Calu3 (cell line): ENCODE results near the gene GLCE. TPM values are rescaled to one million over a fixed set of nuclear protein-coding genes. Genes with fewer than 3 reads are reported as not detected.

Experiments used
- BruUV-seq: library from RNA; stranded (reverse); fragments of 400-500 nt; replicated peaks from 2 replicates; lab custom pipeline; 2021; lab: Mats Ljungman, UMichigan
- CTCF ChIA-PET: fragments of 300-600 bp; sonication (Branson Sonifier 250); formaldehyde crosslinking; loops from one replicate; lab custom pipeline; 2022; ENCODE audit warnings: antibody characterized with exemption; lab: Charles Lee
- DNase-seq: peaks from one replicate; pipeline ENCODE4 v3.0.0; 2022
- H3K27ac Mint-ChIP-seq: one replicate; pipeline ENCODE4 v1.8.0; 2022; ENCODE audit warnings: mixed read lengths; ENCODE audit not compliant: unreplicated experiment
- H3K27me3 Mint-ChIP-seq: one replicate; pipeline ENCODE4 v1.8.0; 2022; ENCODE audit warnings: mixed read lengths; ENCODE audit not compliant: unreplicated experiment
- H3K36me3 Mint-ChIP-seq: one replicate; pipeline ENCODE4 v1.8.0; 2022; ENCODE audit warnings: mild to moderate bottlenecking, moderate library complexity, mixed read lengths; ENCODE audit not compliant: insufficient read depth, unreplicated experiment
- H3K4me1 Mint-ChIP-seq: one replicate; pipeline ENCODE4 v1.8.0; 2022; ENCODE audit warnings: mild to moderate bottlenecking, low read depth, mixed read lengths; ENCODE audit not compliant: unreplicated experiment
- H3K4me3 Mint-ChIP-seq: one replicate; pipeline ENCODE4 v1.8.0; 2022; ENCODE audit warnings: mild to moderate bottlenecking, low read depth, moderate library complexity, mixed read lengths; ENCODE audit not compliant: unreplicated experiment
- H3K9me3 Mint-ChIP-seq: one replicate; pipeline ENCODE4 v1.8.0; 2022; ENCODE audit warnings: low read depth, mixed read lengths; ENCODE audit not compliant: unreplicated experiment
- intact Hi-C: fragments of 100-400 bp; cut with micrococcal nuclease; formaldehyde crosslinking; loops from one replicate; pipeline ENCODE4 v1.10.0; 2022; ENCODE audit not compliant: unreplicated experiment
- total RNA-seq: library from RNA; stranded (reverse); gene quantifications from 2 replicates; pipeline ENCODE4 v1.2.3, GENCODE V29; 2022
- TF ChIP-seq, protein P1 (sequence below): fragments of 200-600 bp; IDR thresholded peaks from one replicate; pipeline ENCODE4 v1.8.0; 2022; ENCODE audit warnings: antibody characterized with exemption; ENCODE audit not compliant: unreplicated experiment

GLCE gene
- total RNA-seq, 1 experiment from 2014 or later, result 22.4 TPM

DNA sequence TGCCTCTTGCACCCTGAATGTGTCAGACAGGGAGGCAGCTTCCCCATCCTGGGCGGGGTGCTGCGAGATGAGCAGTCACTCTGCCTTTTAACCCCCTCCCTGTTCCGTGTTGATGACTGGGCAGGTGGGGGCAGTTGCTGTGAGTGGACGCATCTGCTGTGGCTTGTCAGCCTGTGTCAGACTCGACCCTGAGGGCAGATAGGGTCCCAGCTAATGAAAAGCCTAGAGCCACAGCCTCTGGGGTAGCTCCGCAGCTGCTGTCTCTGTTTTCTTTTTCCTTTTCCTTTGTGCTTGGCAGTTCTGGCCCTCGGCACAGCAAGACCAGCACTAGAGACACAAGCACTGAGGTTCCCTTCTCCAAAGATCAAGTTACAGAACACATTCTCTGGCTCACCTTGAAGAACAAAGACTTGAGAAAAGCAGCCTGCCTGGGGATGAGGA lies 43.0 kb upstream of the GLCE start:
- CTCF ChIA-PET, result interaction anchor here (0.5 kb wide), 1 partner anchor 33 kb away, joined by 4 read pairs; no protein-coding TSS in a partner anchor
- H3K9me3 Mint-ChIP-seq, result no peaks in the 10 kb centered on the region
- H3K36me3 Mint-ChIP-seq, result no peaks in the 10 kb centered on the region
- intact Hi-C loops, result no loop called here
- no peak for DNase-seq
- H3K27ac Mint-ChIP-seq, result no peak overlapping the region
- H3K4me1 Mint-ChIP-seq, result peaks cover 8% of the 10 kb centered on the region
- H3K27me3 Mint-ChIP-seq, result peaks cover 98% of the 10 kb centered on the region
- no TSS peak for BruUV-seq
- H3K4me3 Mint-ChIP-seq, result no peak overlapping the region
- TF ChIP-seq, protein P1, sequence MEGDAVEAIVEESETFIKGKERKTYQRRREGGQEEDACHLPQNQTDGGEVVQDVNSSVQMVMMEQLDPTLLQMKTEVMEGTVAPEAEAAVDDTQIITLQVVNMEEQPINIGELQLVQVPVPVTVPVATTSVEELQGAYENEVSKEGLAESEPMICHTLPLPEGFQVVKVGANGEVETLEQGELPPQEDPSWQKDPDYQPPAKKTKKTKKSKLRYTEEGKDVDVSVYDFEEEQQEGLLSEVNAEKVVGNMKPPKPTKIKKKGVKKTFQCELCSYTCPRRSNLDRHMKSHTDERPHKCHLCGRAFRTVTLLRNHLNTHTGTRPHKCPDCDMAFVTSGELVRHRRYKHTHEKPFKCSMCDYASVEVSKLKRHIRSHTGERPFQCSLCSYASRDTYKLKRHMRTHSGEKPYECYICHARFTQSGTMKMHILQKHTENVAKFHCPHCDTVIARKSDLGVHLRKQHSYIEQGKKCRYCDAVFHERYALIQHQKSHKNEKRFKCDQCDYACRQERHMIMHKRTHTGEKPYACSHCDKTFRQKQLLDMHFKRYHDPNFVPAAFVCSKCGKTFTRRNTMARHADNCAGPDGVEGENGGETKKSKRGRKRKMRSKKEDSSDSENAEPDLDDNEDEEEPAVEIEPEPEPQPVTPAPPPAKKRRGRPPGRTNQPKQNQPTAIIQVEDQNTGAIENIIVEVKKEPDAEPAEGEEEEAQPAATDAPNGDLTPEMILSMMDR, result no peak

DNA sequence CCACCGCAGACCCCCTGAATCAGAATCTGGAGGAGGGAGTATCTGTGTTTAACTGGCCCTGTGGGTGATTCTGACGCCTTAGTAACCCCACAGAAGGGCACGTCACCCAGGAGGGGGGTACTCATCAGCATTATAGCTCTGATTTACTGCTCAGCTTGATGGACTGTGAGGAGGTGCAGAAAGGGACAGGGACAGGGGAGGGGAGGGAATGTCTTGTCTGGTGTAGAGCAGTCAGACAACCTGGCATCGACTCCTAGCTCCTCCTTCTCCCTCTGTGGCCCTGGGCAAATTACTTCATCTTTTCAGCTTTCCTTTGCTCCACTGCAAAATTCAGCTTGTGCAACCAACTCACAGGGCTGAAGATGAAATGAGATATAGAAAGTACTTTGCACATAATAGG lies 42.3 kb upstream of the GLCE start:
- peaks cover 93% of the 10 kb centered on the region for H3K27me3 Mint-ChIP-seq
- CTCF ChIA-PET, result interaction anchor here (0.5 to 1.5 kb wide), 2 partner anchors 11 to 112 kb away, joined by 3 to 5 read pairs; no protein-coding TSS in a partner anchor
- H3K4me1 Mint-ChIP-seq, result peaks cover 8% of the 10 kb centered on the region
- no TSS peak for BruUV-seq
- no peaks in the 10 kb centered on the region for H3K9me3 Mint-ChIP-seq
- H3K27ac Mint-ChIP-seq, result no peak overlapping the region
- intact Hi-C loops, result no loop called here
- no peak overlapping the region for H3K4me3 Mint-ChIP-seq
- no peaks in the 10 kb centered on the region for H3K36me3 Mint-ChIP-seq
- no peak for DNase-seq
- TF ChIP-seq, protein P1, result no peak

DNA sequence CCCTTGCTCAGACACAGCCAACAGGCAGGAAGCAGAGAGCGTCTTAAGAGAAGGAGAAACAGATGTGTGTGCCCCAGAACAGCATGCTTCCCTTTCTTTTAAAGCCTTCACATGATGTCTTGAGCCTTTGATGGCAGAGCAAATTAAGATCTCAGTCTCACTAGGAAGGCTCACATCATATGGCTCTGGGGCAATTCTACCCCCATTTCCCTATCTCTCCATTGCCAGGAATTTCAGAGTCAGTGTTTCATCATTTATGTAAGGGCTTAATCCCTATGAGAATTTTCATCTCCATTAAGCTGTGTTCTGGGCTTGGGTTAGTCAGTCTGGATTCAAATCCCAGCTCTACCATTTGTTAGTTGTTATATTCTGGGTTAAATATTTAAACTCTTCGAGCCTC lies 41.4 kb upstream of the GLCE start:
- Mint-ChIP-seq H3K4me3 (no peak overlapping the region), H3K36me3 (no peaks in the 10 kb centered on the region), H3K27ac (no peak overlapping the region), H3K4me1 (peaks cover 6% of the 10 kb centered on the region), H3K27me3 (peaks cover 84% of the 10 kb centered on the region), H3K9me3 (no peaks in the 10 kb centered on the region)
- no peak for DNase-seq
- CTCF ChIA-PET, result interaction anchor here (1.5 kb wide), 1 partner anchor 12 kb away, joined by 3 read pairs; no protein-coding TSS in a partner anchor
- no TSS peak for BruUV-seq
- intact Hi-C loops, result no loop called here
- TF ChIP-seq, protein P1, result no peak

DNA sequence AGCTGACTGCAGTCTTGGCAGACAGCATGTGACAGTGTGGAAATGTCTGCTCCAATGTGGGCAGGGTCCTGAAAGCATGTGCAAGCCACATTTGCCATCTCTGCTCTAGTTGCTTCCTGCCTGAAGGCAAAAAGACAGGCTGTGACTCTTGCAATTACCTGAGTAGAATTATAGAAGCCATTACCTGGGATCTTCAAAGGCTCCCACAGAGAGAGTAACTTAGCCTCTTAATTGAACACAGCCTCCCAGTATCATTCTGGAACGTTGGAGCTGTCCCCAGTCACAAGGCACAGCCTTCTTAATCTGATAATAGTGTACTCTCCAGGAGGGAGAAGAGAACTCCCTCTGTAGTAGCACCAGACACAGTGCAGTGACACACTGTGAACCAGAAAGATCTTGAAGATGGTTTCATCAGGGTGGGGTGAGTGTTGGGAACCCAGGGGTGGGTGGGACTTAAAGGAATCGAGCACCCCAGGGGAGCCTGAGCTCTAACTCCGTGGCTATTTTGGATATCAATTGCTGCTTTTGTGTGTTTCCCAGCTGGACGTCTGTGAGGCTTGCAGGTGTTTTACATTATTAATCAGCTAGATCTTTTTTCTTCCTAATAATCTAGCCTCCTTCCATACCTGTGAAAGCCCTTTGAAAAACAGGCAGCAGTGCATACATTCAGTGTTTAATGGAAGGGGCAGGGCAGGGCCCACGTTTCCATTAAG lies 40.6 kb upstream of the GLCE start:
- no peaks in the 10 kb centered on the region for H3K9me3 Mint-ChIP-seq
- intact Hi-C loops, result no loop called here
- H3K4me3 Mint-ChIP-seq, result no peak overlapping the region
- DNase-seq, result no peak
- H3K36me3 Mint-ChIP-seq, result no peaks in the 10 kb centered on the region
- TF ChIP-seq, protein P1, result no peak
- BruUV-seq, result no TSS peak
- H3K4me1 Mint-ChIP-seq, result no peaks in the 10 kb centered on the region
- no peak overlapping the region for H3K27ac Mint-ChIP-seq
- peaks cover 75% of the 10 kb centered on the region for H3K27me3 Mint-ChIP-seq
- CTCF ChIA-PET, result no interaction called here
